ENCODE results near the gene DGUOK.

GRCh38 chr2:73914667-73915066 lies 12.0 kb upstream of the DGUOK start:
- no peak for TF ChIP-seq CTCF (conservative IDR thresholded peaks at IDR 0.05)
- no peak for TF ChIP-seq ZFX (IDR thresholded peaks at IDR 0.05)
